Measurements from ENCODE around the gene SLC23A3. TPM values are rescaled to one million over a fixed set of nuclear protein-coding genes. Genes with fewer than 3 reads are reported as not detected.

Gene SLC23A3
- total RNA-seq, 2 experiments from 2014 or later = 4.4 to 4.7 TPM

- peak; percentile 43 for ATAC-seq (ENCODE audit: low read depth)
- H3K27me3 Mint-ChIP-seq = no peaks in the 10 kb centered on the region
- peak within 1 kb of the TSS; percentile 93 for H3K27ac Mint-ChIP-seq
- H3K36me3 Mint-ChIP-seq = peaks cover 31% of the 10 kb centered on the region
- DNase-seq = peak; percentile 88
- POLR2A ChIA-PET = interaction anchor here (1.0 to 4.7 kb wide), 10 partner anchors 11 to 211 kb away, joined by 4 to 92 read pairs (median 13); partner anchors contain the start of genes ANKZF1, ATG9A, TUBA4A and TUBA4B
- peak within 1 kb of the TSS; percentile 97 for H3K4me3 Mint-ChIP-seq
- no peaks in the 10 kb centered on the region for H3K9me3 Mint-ChIP-seq
- peaks cover 60% of the 10 kb centered on the region for H3K4me1 Mint-ChIP-seq
These were observed 7.9 kb upstream of the SLC23A3 start, which contains the start of gene RETREG2 for GRCh38 chr2:219177552-219178376. Gene RETREG2 (plus strand): TSS chr2:219178275. CDS start chr2:219178353, 78 bp downstream.

- Mint-ChIP-seq H3K36me3 (peaks cover 33% of the 10 kb centered on the region), H3K4me1 (peaks cover 57% of the 10 kb centered on the region), H3K9me3 (no peaks in the 10 kb centered on the region), H3K27ac (peak within 1 kb of the TSS; percentile 93), H3K4me3 (peak within 1 kb of the TSS; percentile 97), H3K27me3 (no peaks in the 10 kb centered on the region)
- DNase-seq (peak; percentile 93), ATAC-seq (ENCODE audit: low read depth) (peak; percentile 82)
- POLR2A ChIA-PET = interaction anchor here (0.6 to 4.7 kb wide), 20 partner anchors 8 to 212 kb away, joined by 3 to 92 read pairs (median 4); partner anchors contain the start of genes ANKZF1, ATG9A, NHEJ1 and TUBA4A
These were observed 7.2 kb upstream of the SLC23A3 start, which contains the start of gene CNPPD1 for GRCh38 chr2:219176818-219177551. Gene CNPPD1 (minus strand): TSS chr2:219176925. CDS start chr2:219176828, 97 bp downstream.

DNA sequence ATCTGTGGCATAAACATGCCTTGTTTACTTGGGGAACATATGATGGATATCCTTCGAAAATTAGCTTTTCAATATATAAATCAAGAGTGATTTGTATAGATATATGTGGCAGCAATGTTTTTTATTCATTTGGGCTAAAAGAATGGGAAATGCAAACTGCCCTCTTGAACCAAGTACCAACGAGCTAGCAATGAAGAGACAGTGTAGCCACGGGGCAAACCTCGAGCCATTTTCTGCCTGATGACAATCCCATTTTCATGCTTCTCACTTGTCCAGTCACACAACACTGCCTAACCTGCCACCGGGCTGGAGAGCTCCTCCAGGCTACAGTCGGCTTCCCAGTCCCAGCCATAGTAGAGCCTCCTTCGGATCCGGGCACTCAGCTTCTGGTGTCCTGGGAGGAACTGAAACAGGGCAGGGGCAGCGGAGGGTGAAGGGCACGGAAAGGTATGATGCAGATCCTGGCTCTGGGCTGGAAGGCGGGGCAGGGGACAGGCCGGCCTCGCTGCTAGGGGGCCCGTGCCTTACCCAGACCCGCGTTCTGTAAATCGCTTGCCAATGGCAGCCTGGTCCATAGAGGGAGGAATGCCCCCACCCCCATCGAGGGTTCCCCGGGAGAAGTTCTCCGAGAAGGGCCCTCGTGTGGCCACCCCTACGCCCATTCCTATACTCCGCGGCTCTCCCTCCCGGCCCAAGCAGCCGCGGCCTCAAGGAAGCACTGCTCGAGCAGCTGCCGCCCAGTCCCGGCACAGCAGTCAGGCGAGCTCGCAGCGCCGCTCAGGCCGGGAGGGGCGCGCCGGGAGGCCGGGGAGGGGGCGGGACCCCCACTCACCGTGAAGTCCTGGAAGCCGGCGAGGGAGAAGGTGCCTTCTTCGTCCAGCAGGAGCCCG lies 6.3 kb upstream of the SLC23A3 start:
- peak overlapping the region; percentile 79 for H3K27ac Mint-ChIP-seq
- H3K9me3 Mint-ChIP-seq = no peaks in the 10 kb centered on the region
- H3K4me3 Mint-ChIP-seq = peak overlapping the region; percentile 97
- H3K36me3 Mint-ChIP-seq = peaks cover 26% of the 10 kb centered on the region
- peak; percentile 20 for ATAC-seq (ENCODE audit: low read depth)
- no peaks in the 10 kb centered on the region for H3K27me3 Mint-ChIP-seq
- POLR2A ChIA-PET = interaction anchor here (0.6 to 4.7 kb wide), 22 partner anchors 9 to 212 kb away, joined by 3 to 92 read pairs (median 4); partner anchors contain the start of genes ANKZF1, ATG9A, DNPEP and NHEJ1
- DNase-seq = peak; percentile 59
- H3K4me1 Mint-ChIP-seq = peaks cover 52% of the 10 kb centered on the region

- POLR2A ChIA-PET = interaction anchor here (0.7 to 4.7 kb wide), 13 partner anchors 9 to 212 kb away, joined by 3 to 92 read pairs (median 10); partner anchors contain the start of genes ANKZF1, ATG9A, DNPEP and TUBA4A
- Mint-ChIP-seq H3K27ac (peak overlapping the region; percentile 58), H3K4me1 (peaks cover 45% of the 10 kb centered on the region), H3K9me3 (no peaks in the 10 kb centered on the region), H3K4me3 (peak overlapping the region; percentile 97), H3K27me3 (no peaks in the 10 kb centered on the region), H3K36me3 (peaks cover 21% of the 10 kb centered on the region)
- ATAC-seq (ENCODE audit: low read depth) = no peak
- no peak for DNase-seq
These were observed 5.7 kb upstream of the SLC23A3 start for GRCh38 chr2:219175486-219175885.

DNA sequence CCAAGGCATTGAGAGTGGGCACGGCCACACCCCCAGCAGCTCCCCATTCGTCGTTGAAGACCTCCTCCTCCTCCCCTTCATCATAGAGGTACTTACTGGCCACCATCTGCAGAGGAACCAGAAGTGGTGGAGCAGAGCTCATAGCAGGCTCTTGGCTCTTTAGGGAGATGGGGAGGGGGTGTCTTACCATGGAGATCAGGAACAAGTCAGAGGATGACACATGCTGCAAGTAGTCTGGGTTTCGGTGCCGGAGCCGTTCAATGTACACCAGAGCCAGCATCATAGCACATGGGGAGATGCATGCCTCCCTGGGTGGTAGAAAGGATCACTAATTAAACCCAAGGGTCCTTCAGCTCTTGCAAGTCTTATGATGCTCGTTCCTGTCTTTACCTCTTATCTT lies 5.0 kb upstream of the SLC23A3 start:
- peaks cover 18% of the 10 kb centered on the region for H3K36me3 Mint-ChIP-seq

DNA sequence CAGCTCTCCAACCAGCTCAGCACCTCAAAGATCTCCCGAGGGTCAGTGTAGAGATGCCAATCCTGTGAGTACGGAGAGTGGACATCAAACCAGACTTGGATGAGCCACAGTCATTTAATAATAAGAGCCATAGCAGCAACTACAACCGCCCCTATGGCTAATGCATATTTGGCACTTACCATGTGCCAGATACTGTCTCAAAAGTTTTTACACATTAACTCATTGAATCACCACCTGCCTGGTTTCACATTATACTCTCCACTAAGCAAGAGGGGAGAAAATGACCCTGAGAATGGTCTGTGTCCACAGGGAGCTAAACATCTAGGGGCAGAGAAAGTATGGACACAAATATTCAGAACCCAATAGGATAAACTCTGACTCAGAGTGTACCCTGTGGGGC lies 4.3 kb upstream of the SLC23A3 start:
- Mint-ChIP-seq H3K9me3 (no peaks in the 10 kb centered on the region), H3K4me1 (peaks cover 37% of the 10 kb centered on the region), H3K27ac (peak overlapping the region; percentile 67), H3K36me3 (peaks cover 15% of the 10 kb centered on the region), H3K27me3 (no peaks in the 10 kb centered on the region), H3K4me3 (peak overlapping the region; percentile 97)
- DNase-seq (no peak), ATAC-seq (ENCODE audit: low read depth) (no peak)
- POLR2A ChIA-PET = interaction anchor here (0.9 to 4.7 kb wide), 5 partner anchors 10 to 77 kb away, joined by 3 to 56 read pairs (median 4); partner anchors contain the start of genes TUBA4A and TUBA4B

More for the DNA sequence above, 5.0 kb upstream of the SLC23A3 start:
- Mint-ChIP-seq H3K4me1 (peaks cover 41% of the 10 kb centered on the region), H3K27ac (peak overlapping the region; percentile 18), H3K4me3 (peak overlapping the region; percentile 97), H3K9me3 (no peaks in the 10 kb centered on the region), H3K27me3 (no peaks in the 10 kb centered on the region)
- DNase-seq = no peak
- POLR2A ChIA-PET = interaction anchor here (1.1 to 4.7 kb wide), 5 partner anchors 25 to 213 kb away, joined by 3 to 92 read pairs (median 42); partner anchors contain the start of genes DNPEP, TUBA4A, TUBA4B and ZFAND2B
- no peak for ATAC-seq (ENCODE audit: low read depth)

DNA sequence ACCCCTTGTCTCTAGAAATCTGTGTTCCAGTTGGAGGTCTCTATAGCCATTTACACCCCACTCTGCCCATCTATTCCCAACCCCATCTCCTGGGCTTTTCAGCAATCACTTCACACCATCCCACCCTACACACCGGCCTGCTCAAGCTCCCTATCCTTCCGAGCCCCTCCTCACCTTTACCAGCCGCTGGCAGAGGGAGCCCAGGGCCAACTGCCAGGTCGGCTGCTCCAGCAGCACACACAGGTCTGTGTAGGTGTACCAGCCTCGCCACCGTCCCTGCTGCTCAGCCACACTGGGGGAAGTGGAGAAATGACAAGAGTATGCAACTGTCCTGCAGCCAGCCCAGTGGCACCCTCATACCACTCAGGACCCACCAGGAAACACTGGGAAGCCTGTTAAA lies 3.3 kb upstream of the SLC23A3 start:
- no peak overlapping the region for H3K4me3 Mint-ChIP-seq
- POLR2A ChIA-PET = interaction anchor here (0.9 to 4.7 kb wide), 5 partner anchors 9 to 78 kb away, joined by 3 to 56 read pairs (median 4); partner anchors contain the start of genes TUBA4A, TUBA4B and ZFAND2B

DNA sequence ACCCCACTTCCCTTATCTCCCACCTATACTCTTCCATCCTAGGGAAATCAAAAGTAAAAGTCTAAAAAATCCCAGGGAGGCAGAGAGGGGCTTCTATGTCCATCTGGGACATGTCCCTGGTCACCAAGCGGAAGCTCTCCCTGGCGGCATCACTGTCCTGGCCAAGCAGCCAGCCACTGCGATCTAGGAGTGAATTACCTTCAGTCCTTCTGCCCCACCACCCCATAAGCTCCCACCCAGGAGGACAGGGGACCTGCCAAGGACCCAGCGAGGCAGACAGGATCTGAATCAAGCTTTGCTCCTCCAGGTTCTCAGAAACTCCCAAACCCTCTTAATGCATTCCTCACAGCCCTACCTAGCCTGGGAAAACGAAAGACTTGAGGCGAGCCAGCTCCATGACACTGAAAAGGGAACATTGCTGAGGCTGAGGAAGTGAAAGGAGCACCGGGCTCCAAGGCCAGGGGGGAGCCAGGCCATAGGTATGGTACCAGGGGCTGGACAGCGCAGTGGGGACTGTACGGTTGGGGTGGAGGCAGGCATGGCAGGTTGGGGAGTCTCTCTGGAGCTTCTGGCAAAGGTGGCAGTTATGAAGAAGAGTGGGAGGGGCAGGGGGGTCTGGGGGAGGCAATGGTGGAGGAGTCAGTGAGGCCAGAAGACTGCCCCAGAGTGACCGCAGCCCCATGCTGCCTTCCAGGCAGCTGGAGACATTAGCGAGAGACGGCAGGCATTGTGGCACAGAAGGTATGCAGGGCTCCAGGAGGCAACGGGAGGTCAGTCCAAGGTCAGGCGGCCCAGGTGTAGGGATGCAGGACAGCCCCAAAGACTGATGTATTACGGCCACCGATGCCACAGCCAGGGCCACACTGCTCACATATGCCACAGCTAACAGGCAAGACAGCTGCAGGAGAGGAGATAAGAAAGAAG lies 2.7 kb upstream of the SLC23A3 start:
- POLR2A ChIA-PET = interaction anchor here (0.6 to 3.6 kb wide), 3 partner anchors 34 to 80 kb away, joined by 3 to 15 read pairs (median 7); partner anchors contain the start of genes TUBA4B and ZFAND2B
- peaks cover 31% of the 10 kb centered on the region for H3K4me1 Mint-ChIP-seq
- no peak overlapping the region for H3K4me3 Mint-ChIP-seq
- H3K27ac Mint-ChIP-seq = no peak overlapping the region
- H3K36me3 Mint-ChIP-seq = peaks cover 14% of the 10 kb centered on the region
- no peaks in the 10 kb centered on the region for H3K27me3 Mint-ChIP-seq
- no peak for ATAC-seq (ENCODE audit: low read depth)
- DNase-seq = no peak
- H3K9me3 Mint-ChIP-seq = no peaks in the 10 kb centered on the region

More for the DNA sequence above, 3.3 kb upstream of the SLC23A3 start:
- no peak for ATAC-seq (ENCODE audit: low read depth)
- H3K27me3 Mint-ChIP-seq = no peaks in the 10 kb centered on the region
- no peak overlapping the region for H3K27ac Mint-ChIP-seq
- no peak for DNase-seq
- H3K4me1 Mint-ChIP-seq = peaks cover 33% of the 10 kb centered on the region
- H3K36me3 Mint-ChIP-seq = peaks cover 14% of the 10 kb centered on the region
- H3K9me3 Mint-ChIP-seq = no peaks in the 10 kb centered on the region

DNA sequence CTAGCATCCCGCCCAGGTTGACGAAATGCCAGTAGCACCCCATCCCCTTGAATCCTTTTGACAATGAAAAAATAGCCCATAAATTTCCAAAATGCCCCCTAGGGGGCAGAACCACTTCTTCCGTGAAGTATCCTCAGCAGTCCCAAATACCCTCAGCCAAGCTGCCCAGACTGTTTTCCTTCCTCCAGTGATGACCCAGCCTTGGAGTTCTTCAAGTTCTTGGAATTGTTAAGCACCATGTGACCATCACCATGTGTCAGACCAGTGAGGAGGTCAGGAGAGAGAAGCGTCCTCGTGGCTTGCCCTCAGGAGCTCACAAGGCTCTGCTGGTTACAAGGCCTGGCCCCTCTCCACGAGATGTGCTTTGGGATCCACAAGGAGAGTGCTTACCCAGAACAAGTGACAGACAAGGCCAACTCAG lies 1.4 kb upstream of the SLC23A3 start:
- POLR2A ChIA-PET = interaction anchor here (1.0 to 3.6 kb wide), 3 partner anchors 35 to 74 kb away, joined by 4 to 15 read pairs (median 7); partner anchors contain the start of genes GLB1L, STK16 and ZFAND2B
- no peak overlapping the region for H3K27ac Mint-ChIP-seq
- no peak for DNase-seq
- ATAC-seq (ENCODE audit: low read depth) = no peak
- no peaks in the 10 kb centered on the region for H3K9me3 Mint-ChIP-seq
- H3K4me1 Mint-ChIP-seq = peaks cover 27% of the 10 kb centered on the region
- no peak overlapping the region for H3K4me3 Mint-ChIP-seq
- H3K27me3 Mint-ChIP-seq = no peaks in the 10 kb centered on the region
- H3K36me3 Mint-ChIP-seq = peaks cover 19% of the 10 kb centered on the region

GRCh38 chr2:219168932-219169331 lies 897 bp downstream of the SLC23A3 start:
- ATAC-seq (ENCODE audit: low read depth) (no peak), DNase-seq (no peak)
- Mint-ChIP-seq H3K4me3 (no peak overlapping the region), H3K36me3 (peaks cover 9% of the 10 kb centered on the region), H3K27ac (no peak overlapping the region), H3K4me1 (peaks cover 6% of the 10 kb centered on the region), H3K27me3 (no peaks in the 10 kb centered on the region), H3K9me3 (no peaks in the 10 kb centered on the region)
- POLR2A ChIA-PET = no interaction called here

DNA sequence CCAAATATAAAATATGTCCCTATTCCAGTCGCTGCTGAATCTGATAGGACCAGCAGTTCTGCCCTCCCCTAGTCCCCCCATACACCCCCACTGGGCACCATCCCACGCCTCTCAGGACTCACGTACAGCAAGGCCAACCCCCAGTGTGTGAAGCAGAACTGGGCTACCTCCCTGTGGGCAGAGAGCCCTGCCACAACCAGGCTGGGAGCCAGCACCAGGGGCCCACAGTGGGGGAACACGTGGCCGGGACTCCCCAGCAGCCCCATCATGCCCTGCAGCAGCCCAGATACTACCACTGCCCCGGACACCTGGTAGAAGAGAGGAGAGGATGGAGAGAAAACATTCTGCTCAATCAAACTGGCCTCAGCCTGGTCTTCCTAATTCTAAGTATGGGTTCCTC lies 1.3 kb downstream of the SLC23A3 start:
- H3K36me3 Mint-ChIP-seq = peaks cover 8% of the 10 kb centered on the region
- H3K27me3 Mint-ChIP-seq = no peaks in the 10 kb centered on the region
- H3K9me3 Mint-ChIP-seq = no peaks in the 10 kb centered on the region
- H3K27ac Mint-ChIP-seq = no peak overlapping the region
- no peak overlapping the region for H3K4me3 Mint-ChIP-seq
- no peak for ATAC-seq (ENCODE audit: low read depth)
- DNase-seq = no peak
- H3K4me1 Mint-ChIP-seq = peaks cover 5% of the 10 kb centered on the region
- POLR2A ChIA-PET = no interaction called here

All from activated naive CD8-positive, alpha-beta T cell treated with anti-CD3 and anti-CD28 coated beads, Interleukin-2, amount 10 ng/mL, durations not matched to agents 7 days and 5 days (primary cell).